GM21528 (cell line): ENCODE measurements around the gene GPR143.

ENCODE experiments used
- ATAC-seq: cut with Tn5 transposase; IDR thresholded peaks from one replicate; pipeline ENCODE4 v1.9.1; 2021; ENCODE audit warnings: mild to moderate bottlenecking, moderate library complexity; ENCODE audit not compliant: unreplicated experiment, low FRiP score

The GPR143 gene

DNA sequence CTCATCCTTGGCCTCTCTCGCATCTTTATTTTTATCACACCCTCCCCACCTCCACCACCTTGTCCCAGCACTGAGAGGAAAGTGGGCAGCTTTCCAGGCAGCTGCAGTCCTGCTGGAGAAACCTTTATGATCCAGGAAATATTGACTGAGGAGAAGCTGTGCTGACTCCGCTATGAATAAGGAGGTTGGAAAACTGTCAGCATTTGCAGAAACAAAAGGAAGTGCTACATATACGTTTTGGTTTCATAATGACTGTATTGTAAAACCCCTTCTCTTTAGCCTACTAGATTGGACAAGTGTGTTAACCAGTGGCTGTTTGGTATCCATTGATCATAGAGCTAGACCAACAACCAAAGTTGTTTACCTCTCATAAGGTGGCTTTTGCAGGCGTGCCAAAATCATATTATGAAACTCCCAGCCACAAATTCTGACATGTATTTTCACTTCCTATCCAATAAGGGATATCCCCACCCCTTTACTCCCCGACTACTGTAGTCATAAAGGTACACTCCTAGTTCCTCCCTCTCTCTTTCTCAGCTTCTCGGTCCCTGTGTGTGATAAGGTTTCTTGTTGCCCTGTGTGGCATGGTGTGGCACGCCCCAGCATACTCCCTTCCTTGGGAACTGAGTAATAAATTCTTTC lies 88.4 kb downstream of the GPR143 start:
- peak; percentile 98 for ATAC-seq

DNA sequence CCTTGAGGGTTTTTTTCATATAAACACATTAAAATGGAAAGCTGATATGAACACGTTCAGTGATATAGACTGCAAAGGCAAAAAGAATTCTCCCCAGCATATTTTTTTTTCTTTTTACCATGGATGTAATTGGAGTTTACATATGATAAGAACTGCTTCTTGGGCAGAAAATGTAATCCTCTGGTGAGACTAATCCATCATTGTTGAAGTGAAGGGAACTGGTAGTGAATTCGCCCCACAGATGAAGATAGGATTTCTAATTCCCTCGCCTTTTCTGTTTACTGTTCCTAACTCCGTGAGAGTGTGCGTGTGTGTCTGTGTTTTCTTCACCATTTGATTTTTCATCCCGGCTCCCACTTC lies 88.9 kb downstream of the GPR143 start:
- ATAC-seq = no peak

DNA sequence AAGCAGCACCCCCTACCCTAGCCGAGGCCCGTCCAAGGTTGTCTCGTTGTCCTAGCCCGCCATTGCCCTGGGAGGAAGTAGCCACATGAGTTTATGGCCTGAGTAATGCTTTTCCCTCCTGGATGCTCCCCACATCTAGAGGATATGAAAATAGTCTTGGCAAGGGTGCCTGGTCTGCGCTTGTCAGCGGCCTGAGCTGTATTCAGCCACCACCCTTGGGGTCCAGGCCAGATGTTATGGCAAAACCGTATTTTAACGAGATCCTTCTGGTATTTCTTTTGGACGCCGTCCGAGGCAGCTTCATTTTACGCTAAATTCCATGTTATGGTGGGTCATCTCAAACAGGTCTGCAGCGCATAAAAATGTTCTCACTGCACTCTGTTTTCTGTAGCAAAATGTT lies 89.3 kb downstream of the GPR143 start:
- no peak for ATAC-seq
